Coronary artery (tissue), 2 donors: Measurements from ENCODE around the gene DCAF10.
"Not testable (repeated sequence)": the region's sequence is repeated elsewhere in the genome, so short reads cannot be mapped to it uniquely, and the experiment has no call there.

ENCODE experiments used
- DNase-seq: peaks from one replicate; pipeline ENCODE4 v3.0.0-alpha.2; 2017; ENCODE audit warnings: low spot score
- H3K27ac ChIP-seq, 2 donors: fragments of 200-600 bp; sonication (generic); one replicate each; pipeline ENCODE4 v1.5.1; 2016 to 2019
- H3K4me3 ChIP-seq: fragments of 200-600 bp; sonication (generic); 2 replicates; pipeline ENCODE4 v1.5.1; 2016; ENCODE audit warnings: mild to moderate bottlenecking, moderate library complexity
- TF ChIP-seq, protein P1 (sequence below): fragments of 200-600 bp; sonication (generic); IDR thresholded peaks from one replicate; pipeline ENCODE4 v1.5.1; 2019; ENCODE audit warnings: antibody characterized with exemption

The DCAF10 gene

GRCh38 chr9:37796232-37796631, 4.4 kb upstream of the DCAF10 start:
- Histone ChIP-seq H3K4me3 (no peak overlapping the region), H3K27ac (no peak overlapping the region)
- DNase-seq, result no peak
- TF ChIP-seq, protein P1, sequence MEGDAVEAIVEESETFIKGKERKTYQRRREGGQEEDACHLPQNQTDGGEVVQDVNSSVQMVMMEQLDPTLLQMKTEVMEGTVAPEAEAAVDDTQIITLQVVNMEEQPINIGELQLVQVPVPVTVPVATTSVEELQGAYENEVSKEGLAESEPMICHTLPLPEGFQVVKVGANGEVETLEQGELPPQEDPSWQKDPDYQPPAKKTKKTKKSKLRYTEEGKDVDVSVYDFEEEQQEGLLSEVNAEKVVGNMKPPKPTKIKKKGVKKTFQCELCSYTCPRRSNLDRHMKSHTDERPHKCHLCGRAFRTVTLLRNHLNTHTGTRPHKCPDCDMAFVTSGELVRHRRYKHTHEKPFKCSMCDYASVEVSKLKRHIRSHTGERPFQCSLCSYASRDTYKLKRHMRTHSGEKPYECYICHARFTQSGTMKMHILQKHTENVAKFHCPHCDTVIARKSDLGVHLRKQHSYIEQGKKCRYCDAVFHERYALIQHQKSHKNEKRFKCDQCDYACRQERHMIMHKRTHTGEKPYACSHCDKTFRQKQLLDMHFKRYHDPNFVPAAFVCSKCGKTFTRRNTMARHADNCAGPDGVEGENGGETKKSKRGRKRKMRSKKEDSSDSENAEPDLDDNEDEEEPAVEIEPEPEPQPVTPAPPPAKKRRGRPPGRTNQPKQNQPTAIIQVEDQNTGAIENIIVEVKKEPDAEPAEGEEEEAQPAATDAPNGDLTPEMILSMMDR, result no peak

DNA sequence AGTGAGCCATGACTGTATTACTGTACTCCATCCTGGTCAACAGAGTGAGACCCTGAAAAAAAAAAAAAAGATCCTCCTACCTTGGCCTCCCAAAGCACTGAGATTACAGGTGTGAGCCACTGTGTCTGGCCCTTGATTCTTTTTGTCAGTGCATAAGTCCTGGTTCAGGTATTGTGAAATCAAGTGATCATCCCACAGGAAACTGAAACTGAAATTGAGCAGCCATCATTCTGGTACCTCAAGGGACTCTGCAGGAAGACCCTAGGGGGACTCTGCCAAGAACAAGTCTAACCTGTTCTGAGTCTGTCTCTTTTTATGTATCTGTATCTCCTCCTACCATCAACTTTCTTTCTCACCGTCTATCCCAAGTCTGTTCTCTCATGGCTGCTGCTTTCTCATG, 1.9 kb upstream of the DCAF10 start:
- TF ChIP-seq, protein P1, result no peak
- Histone ChIP-seq H3K4me3 (no peak overlapping the region), H3K27ac (no peak overlapping the region)
- DNase-seq, result no peak

GRCh38 chr9:37801287-37801850, 772 bp downstream of the DCAF10 start:
- TF ChIP-seq, protein P1, result no peak
- no peak for DNase-seq
- H3K4me3 ChIP-seq, result peak overlapping the region; percentile 88

DNA sequence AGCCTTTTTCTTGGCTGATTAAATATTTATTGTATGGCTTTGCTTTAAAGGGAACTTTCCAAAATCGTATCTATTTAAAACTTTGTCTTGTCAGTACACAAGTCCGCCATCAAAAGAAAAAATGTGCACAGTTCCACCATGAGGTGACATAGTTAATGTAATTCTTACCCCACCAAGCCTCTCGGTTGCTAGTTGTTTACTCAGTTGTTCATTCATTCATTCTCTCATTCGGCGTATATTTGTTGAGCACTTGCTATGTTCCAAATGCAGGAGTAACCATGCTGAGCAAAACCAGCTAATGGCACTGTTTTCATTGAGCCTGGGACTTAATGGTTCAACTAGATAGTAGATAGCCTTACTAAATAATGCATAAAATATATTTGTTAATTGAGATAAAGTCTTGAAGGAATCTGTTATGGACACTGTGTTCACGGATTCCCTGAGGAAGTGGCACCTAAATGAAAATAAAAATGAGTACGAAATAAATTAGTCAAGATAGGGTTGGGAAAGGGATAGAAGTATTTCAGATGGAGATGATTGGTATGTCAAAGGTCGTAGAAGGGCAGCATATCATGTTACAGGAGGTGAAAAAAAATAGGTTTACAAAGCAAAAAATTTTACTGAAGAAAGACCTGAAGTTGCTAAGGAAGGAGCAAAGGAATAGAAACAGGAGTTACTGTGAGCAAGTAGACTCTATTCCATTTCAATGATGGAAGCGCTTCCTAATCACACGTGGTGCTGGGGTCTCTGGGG, 1.5 kb downstream of the DCAF10 start:
- peak overlapping the region; percentile 88 for H3K4me3 ChIP-seq
- TF ChIP-seq, protein P1, result no peak
- H3K27ac ChIP-seq, result no peak overlapping the region
- no peak for DNase-seq

More at GRCh38 chr9:37801287-37801850, 772 bp downstream of the DCAF10 start:
- H3K27ac ChIP-seq, result peak overlapping the region; percentile 81 to 95

GRCh38 chr9:37806271-37806670, 5.7 kb downstream of the DCAF10 start:
- Histone ChIP-seq H3K27ac (no peak overlapping the region), H3K4me3 (no peak overlapping the region)
- no peak for DNase-seq
- TF ChIP-seq, protein P1, result no peak

- DNase-seq, H3K4me3 ChIP-seq: not testable (repeated sequence)
Measured at GRCh38 chr9:37809676-37810075, 9.1 kb downstream of the DCAF10 start.

DNA sequence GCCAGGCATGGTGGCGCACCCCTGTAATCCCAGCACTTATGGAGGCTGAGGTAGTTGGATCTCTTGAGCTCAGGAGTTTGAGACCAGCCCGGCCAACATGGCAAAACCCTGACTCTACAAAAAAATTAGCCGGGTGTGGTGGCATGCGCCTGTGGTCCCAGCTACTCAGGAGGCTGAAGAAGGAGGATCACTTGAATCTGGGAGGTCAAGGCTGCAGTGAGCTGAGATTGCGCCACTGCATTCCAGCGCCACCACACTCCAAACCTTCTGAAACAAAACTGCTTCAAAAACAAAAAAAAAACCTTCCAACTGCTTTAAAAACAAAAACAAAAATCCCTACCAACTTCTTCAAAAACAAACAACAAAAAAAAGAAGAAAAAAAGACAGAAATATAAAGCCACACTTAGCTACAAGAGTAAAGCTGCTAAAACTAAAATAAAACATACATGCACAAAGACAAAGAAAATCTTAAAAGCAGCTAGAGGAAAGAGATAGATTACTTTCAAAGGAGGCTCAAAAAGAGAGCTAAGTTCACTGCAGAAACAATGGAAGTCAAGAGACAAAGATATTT, 11.4 kb downstream of the DCAF10 start:
- no peak overlapping the region for H3K27ac ChIP-seq
- TF ChIP-seq, protein P1, result no peak
- no peak for DNase-seq
- H3K4me3 ChIP-seq, result no peak overlapping the region

More at GRCh38 chr9:37809676-37810075, 9.1 kb downstream of the DCAF10 start:
- H3K27ac ChIP-seq, result not testable (repeated sequence)
